Cortex of kidney (tissue), 1 donor: ENCODE measurements around the gene TFR2.

Experiments
- DNase-seq: peaks from one replicate; lab custom pipeline; 2025; lab: John Stamatoyannopoulos, UW

The TFR2 gene

GRCh38 chr7:100654908-100655831 lies 13.8 kb upstream of the TFR2 start:
- DNase-seq: no peak

GRCh38 chr7:100649826-100650565 lies 8.6 kb upstream of the TFR2 start:
- DNase-seq: no peak

GRCh38 chr7:100642534-100642907 lies 1.2 kb upstream of the TFR2 start:
- no peak for DNase-seq

GRCh38 chr7:100641860-100642533 lies 645 bp upstream of the TFR2 start:
- DNase-seq: no peak

GRCh38 chr7:100640517-100641440 lies 573 bp downstream of the TFR2 start:
- no peak for DNase-seq

- no peak for DNase-seq
Observed at GRCh38 chr7:100639995-100640516, 1.3 kb downstream of the TFR2 start.

GRCh38 chr7:100632951-100633717 lies 8.2 kb downstream of the TFR2 start:
- no peak for DNase-seq

- no peak for DNase-seq
Observed at GRCh38 chr7:100630066-100630465, 11.3 kb downstream of the TFR2 start.

GRCh38 chr7:100629117-100629716 lies 12.1 kb downstream of the TFR2 start:
- no peak for DNase-seq

- no peak for DNase-seq
Observed at GRCh38 chr7:100627238-100627549, 14.2 kb downstream of the TFR2 start.

GRCh38 chr7:100626530-100627237 lies 14.7 kb downstream of the TFR2 start:
- no peak for DNase-seq

- no peak for DNase-seq
Observed at GRCh38 chr7:100626055-100626454, 15.3 kb downstream of the TFR2 start.

GRCh38 chr7:100623951-100624824 lies 17.2 kb downstream of the TFR2 start:
- DNase-seq: no peak

- DNase-seq: no peak
Observed at GRCh38 chr7:100621554-100621953, 19.8 kb downstream of the TFR2 start.

GRCh38 chr7:100620804-100621203 lies 20.5 kb downstream of the TFR2 start:
- DNase-seq: no peak

- no peak for DNase-seq
Observed at GRCh38 chr7:100620239-100620638, 21.1 kb downstream of the TFR2 start.

- no peak for DNase-seq
Observed at GRCh38 chr7:100614308-100614861, 27.0 kb downstream of the TFR2 start.
